ENCODE measurements around the gene GBX1.
A peak's percentile ranks its signal among the peaks of the same experiment; 100 is the strongest.

GBX1 gene

DNA sequence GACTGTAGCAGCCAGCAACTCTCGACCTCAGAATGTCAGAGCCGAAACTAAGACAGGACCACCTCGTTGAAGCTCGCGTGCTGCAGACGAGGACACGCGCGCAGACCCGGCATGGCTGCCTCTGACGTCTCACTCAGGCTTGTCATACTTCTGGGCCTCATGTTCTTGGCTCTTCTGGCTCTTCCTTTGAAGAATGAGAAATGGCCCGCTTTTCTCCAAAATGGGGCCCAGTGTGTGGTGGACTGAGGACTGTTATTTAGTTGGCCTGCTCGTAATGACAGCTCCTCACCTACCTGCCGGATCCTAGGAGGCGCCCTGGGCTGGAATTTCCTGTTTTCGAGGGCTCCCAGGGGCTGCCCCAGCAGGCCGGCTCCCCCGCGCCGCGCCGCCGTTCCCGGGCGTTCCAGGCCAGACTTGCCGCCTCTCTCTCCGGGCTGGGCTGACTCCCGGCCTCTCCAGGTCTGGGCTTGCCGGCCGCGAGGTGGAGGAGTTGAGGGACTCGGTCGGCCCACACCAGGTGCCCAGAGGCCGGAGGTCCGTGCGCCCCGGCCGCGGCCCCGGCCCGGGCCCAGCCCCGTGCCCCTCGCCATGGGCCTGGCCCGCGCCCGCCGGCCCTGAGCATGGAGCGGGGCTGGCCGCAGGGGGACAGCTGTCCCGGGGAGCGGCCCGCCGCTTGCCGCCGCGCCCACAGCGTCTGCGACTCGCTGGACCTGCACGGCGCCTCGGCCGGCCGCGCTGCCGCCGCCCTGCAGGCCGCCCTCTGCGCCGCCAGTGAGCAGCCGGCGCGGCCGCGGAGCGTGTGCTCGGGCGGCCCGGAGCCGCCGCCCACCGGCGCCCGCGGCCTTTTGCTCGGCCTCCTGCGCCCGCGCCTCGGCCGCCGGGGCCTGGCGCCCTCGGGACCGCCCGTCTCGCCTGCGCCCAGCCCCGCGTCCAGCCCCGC is 53.1 kb downstream of the GBX1 start:
- peak; percentile 35 for DNase-seq (ENCODE audit: low read depth)
- peak overlapping the region; percentile 12 for H3K4me3 ChIP-seq (replicated peaks; ENCODE audit: low read depth, low read length)
- no peak for TF ChIP-seq CTCF (IDR thresholded peaks at IDR 0.05; ENCODE audit: low read length, missing control alignments)

- peak; percentile 80 for DNase-seq (ENCODE audit: low read depth)
- H3K4me3 ChIP-seq (replicated peaks; ENCODE audit: low read depth, low read length) = peak overlapping the region; percentile 12
- TF ChIP-seq CTCF (IDR thresholded peaks at IDR 0.05; ENCODE audit: low read length, missing control alignments) = no peak
These were observed 53.9 kb downstream of the GBX1 start for GRCh38 chr7:151113344-151114150.

- TF ChIP-seq CTCF (IDR thresholded peaks at IDR 0.05; ENCODE audit: low read length, missing control alignments) = peak; percentile 79
- DNase-seq (ENCODE audit: low read depth) = peak; percentile 73
- no peak overlapping the region for H3K4me3 ChIP-seq (replicated peaks; ENCODE audit: low read depth, low read length)
These were observed 56.4 kb downstream of the GBX1 start for GRCh38 chr7:151110941-151111645.

DNA sequence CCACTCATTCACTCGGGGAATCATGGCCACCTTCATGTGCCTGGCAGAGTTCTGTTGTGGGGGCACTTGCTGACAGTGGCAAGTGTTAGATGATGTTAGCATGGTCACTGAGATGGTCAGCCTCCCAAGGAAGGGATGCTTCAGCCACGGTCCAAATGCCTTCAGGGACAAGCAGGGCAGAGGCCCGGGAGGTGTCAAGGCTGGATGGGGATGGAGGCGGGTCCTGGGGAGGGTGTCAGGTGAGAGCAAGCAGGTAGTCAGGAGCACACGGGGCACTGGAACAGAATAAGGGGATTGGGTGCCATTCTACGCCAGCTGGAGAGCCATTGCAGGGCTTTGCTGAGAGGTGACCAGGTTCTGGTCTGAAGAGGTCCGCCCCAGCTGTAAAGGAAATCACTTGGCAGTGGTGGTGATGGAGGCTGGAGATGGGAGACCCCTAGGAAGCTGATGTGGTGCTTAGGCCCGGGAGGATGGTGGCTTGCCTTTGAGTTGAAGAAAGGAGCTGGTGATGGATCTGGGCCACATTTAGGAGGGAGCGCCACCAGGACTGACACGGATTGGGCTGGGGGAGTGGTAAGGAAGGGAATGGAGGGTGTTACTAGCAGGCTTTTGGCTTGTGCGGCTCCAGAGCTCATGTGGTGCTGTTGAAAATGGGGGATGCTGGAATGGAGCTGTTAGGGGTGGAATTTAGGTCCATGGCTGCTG is 57.1 kb downstream of the GBX1 start:
- no peak overlapping the region for H3K4me3 ChIP-seq (replicated peaks; ENCODE audit: low read depth, low read length)
- no peak for DNase-seq (ENCODE audit: low read depth)
- no peak for TF ChIP-seq CTCF (IDR thresholded peaks at IDR 0.05; ENCODE audit: low read length, missing control alignments)

DNA sequence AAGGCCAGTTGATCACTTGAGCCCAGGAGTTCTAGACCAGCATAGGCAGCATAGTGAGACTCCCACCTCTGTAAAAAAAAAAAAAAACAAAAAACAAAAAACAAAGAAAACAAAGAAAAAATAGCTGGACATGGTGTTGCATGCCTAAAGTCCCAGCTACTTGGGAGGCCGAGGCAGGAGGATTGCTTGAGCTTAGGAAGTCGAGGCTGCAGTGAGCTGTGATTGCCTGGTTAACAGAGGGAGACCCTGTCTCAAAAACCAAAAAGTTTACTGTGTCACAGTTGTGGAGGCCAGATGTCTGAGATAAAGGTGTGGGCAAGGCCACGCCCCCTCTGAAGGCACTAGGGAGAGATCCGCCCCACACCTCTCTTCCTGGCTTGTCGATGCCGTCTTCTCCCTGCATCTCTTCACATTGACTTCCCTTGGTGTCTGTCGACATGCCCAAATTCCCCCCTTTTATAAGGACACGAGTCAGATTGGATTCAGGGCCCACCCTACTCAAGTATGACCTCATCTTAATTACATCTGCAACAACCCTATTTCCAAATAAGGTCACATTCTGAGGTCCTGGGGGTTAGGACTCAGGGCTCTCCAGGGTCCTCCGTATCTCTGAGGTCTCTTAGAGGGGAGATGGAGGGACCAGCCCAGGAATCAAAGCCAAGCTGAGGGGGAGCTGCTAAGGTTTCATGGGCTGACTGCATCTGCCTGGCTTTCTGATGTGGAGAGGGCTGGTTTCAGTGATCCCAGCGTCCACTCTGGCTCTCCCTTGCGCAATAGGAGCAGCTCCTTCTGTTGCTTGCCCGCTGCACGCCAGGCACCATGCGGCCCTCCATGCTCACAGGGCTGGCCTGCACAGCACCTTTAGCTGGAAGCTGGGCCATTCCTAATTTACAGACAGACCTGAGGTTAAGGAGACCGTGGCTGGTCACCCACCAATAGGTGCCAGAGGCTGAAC is 58.1 kb downstream of the GBX1 start:
- DNase-seq (ENCODE audit: low read depth) = peak; percentile 45
- no peak overlapping the region for H3K4me3 ChIP-seq (replicated peaks; ENCODE audit: low read depth, low read length)
- no peak for TF ChIP-seq CTCF (IDR thresholded peaks at IDR 0.05; ENCODE audit: low read length, missing control alignments)
